Lower leg skin (tissue), 4 donors: ENCODE results near the gene PRPS1. TPM values are rescaled to one million over a fixed set of nuclear protein-coding genes. Genes with fewer than 3 reads are reported as not detected.
A peak's percentile ranks its signal among the peaks of the same experiment; 100 is the strongest.

Experiments
- DNase-seq, 2 donors: peaks; one replicate each; pipeline ENCODE4 v3.0.0-alpha.2; 2019; ENCODE audit warnings: low spot score in 2 of 2
- H3K4me3 ChIP-seq: fragments of 200-600 bp; sonication (generic); 2 replicates; pipeline ENCODE4 v1.5.1; 2017; ENCODE audit warnings: mild to moderate bottlenecking, low read depth; ENCODE audit not compliant: poor library complexity, severe bottlenecking
- CTCF ChIP-seq, 3 donors: fragments of 450-650 bp; IDR thresholded peaks; one replicate each; pipeline ENCODE4 v1.5.1; 2016; ENCODE audit warnings: antibody characterized with exemption in 3 of 3, mild to moderate bottlenecking in 3 of 3, moderate library complexity in 2 of 3
- POLR2A ChIP-seq, 2 donors: fragments of 450-650 bp; IDR thresholded peaks; one replicate each; pipeline ENCODE4 v1.6.1; 2016 to 2017; ENCODE audit warnings: antibody characterized with exemption in 2 of 2, mild to moderate bottlenecking in 1 of 2, moderate library complexity in 1 of 2
- WGBS, 2 donors: methylation state at CpG; one replicate each; pipeline ENCODE4 v1.1.5; 2018; 5-methylcytosine and 5-hydroxymethylcytosine counted together
- intact Hi-C: fragments of 100-400 bp; cut with DNase I; formaldehyde crosslinking; loops from one replicate; pipeline ENCODE4 v1.15.0; 2023; ENCODE audit warnings: low total_unique reads
- total RNA-seq, 4 donors: library from RNA; depleted of rRNA; stranded (reverse); fragments of >200 nt; gene quantifications; one replicate each; pipeline ENCODE4 v1.1.0, GENCODE V29; 2016

The PRPS1 gene
- total RNA-seq, 4 donors from 2014 or later = 7.1 to 10.8 (median 8.0) TPM

GRCh38 chrX:107597264-107597663 is 31.0 kb upstream of the PRPS1 start:
- H3K4me3 ChIP-seq = no peak overlapping the region
- WGBS, 2 donors = 85 to 92% methylated on average over 12 to 13 of the region's 13 CpGs
- intact Hi-C loops = no loop called here
- TF ChIP-seq CTCF (IDR thresholded peaks at IDR 0.05) = no peak
- no peak for TF ChIP-seq POLR2A (IDR thresholded peaks at IDR 0.05)
- no peak for DNase-seq

- H3K4me3 ChIP-seq = no peak overlapping the region
- intact Hi-C loops = no loop called here
- WGBS, 2 donors = 87 to 92% methylated on average over 7 to 10 of the region's 10 CpGs
- peak in 1 of 2 donors; percentile 76 for DNase-seq
- no peak for TF ChIP-seq CTCF (IDR thresholded peaks at IDR 0.05)
- no peak for TF ChIP-seq POLR2A (IDR thresholded peaks at IDR 0.05)
Measured at GRCh38 chrX:107597791-107598190, 30.5 kb upstream of the PRPS1 start.

DNA sequence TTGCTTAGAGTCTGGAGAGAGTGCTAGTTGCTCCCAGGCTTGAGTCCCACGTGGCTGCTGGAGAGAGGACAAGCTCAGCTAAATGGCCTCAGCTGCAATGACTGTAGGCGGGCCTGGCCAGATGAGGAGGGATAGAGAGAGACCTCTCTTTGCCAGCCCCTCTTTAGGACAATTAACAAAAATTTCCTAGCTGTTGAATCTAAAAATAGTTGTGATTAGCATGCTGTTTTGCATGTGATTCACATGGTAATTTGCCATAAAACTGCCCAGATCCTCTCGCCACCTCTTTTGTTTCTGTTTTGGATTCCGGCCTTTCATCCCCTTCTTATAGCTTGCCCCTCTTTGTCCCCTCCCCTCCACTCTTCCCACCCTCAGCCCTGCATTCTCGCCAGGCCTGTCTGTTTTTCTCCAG is 28.9 kb upstream of the PRPS1 start:
- H3K4me3 ChIP-seq = no peak overlapping the region
- intact Hi-C loops = no loop called here
- 54 to 73% methylated on average over 5 of the region's 5 CpGs for WGBS, 2 donors
- peak in 1 of 2 donors; percentile 28 for DNase-seq
- TF ChIP-seq CTCF (IDR thresholded peaks at IDR 0.05) (no peak), POLR2A (IDR thresholded peaks at IDR 0.05) (no peak)

GRCh38 chrX:107600366-107600765 is 27.9 kb upstream of the PRPS1 start:
- intact Hi-C loops = no loop called here
- H3K4me3 ChIP-seq = no peak overlapping the region
- WGBS, 2 donors = 87 to 93% methylated on average over 5 to 10 of the region's 10 CpGs
- DNase-seq = peak in 1 of 2 donors; percentile 66
- no peak for TF ChIP-seq CTCF (IDR thresholded peaks at IDR 0.05)
- no peak for TF ChIP-seq POLR2A (IDR thresholded peaks at IDR 0.05)

DNA sequence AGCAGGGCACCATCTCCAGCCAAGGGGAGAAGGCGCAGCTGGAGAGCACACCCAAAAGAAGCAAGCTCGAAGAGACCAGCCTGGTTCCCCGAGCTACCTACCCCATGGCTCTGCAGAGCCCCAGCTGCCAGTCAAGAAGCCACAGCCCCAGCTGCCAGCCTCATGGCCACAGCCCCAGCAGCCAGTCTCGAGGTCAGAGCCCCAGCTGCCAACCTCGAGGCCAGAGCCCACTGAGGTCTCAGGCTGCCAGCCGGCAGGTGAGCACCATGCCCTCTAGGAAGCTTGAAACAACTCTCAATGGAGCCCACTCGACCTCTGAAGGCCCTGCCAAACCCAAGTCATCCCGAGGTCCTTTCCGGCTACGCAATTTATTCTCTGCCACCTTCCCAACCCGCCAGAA is 27.0 kb upstream of the PRPS1 start:
- H3K4me3 ChIP-seq = no peak overlapping the region
- intact Hi-C loops = no loop called here
- DNase-seq = peak in 1 of 2 donors; percentile 63
- WGBS, 2 donors = 85% methylated on average over 9 of the region's 11 CpGs; no CpG with 5 or more reads in 1 of the 2 donors
- TF ChIP-seq POLR2A (IDR thresholded peaks at IDR 0.05) = no peak
- no peak for TF ChIP-seq CTCF (IDR thresholded peaks at IDR 0.05)

GRCh38 chrX:107601759-107602158 is 26.6 kb upstream of the PRPS1 start:
- WGBS, 2 donors = 88 to 100% methylated on average over 1 to 16 of the region's 16 CpGs
- DNase-seq = no peak
- H3K4me3 ChIP-seq = no peak overlapping the region
- no peak for TF ChIP-seq CTCF (IDR thresholded peaks at IDR 0.05)
- TF ChIP-seq POLR2A (IDR thresholded peaks at IDR 0.05) = no peak
- intact Hi-C loops = no loop called here
